ENCODE measurements around the gene PDLIM1. TPM values are rescaled to one million over a fixed set of nuclear protein-coding genes. Genes with fewer than 3 reads are reported as not detected.

Gene PDLIM1
- 36.1 and 74.6 TPM in 2 replicates for total RNA-seq

GRCh38 chr10:95290461-95291364 lies at the start of gene PDLIM1:
Gene PDLIM1, minus strand, starts transcription at chr10:95291003. Its CDS starts 88 bp downstream, at chr10:95290915.

GRCh38 chr10:95193944-95194343 lies 96.9 kb downstream of the PDLIM1 start, which contains the start of gene ACSM6:
Gene ACSM6, plus strand, starts transcription at chr10:95194238. Its CDS starts 248 bp downstream, at chr10:95194486.

Other genes with a start within 250 kb of the PDLIM1 start
- not detected in 2 replicates for gene CYP2C8, start 221.5 kb downstream of the PDLIM1 start, total RNA-seq
- not detected in 2 replicates for gene ACSM6, start 96.8 kb downstream of the PDLIM1 start, total RNA-seq

Measured in bladder microvascular endothelial cell (primary cell).